Colonic mucosa (tissue), 4 donors: ENCODE measurements around the gene UBXN10. TPM values are rescaled to one million over a fixed set of nuclear protein-coding genes. Genes with fewer than 3 reads are reported as not detected.
A peak's percentile ranks its signal among the peaks of the same experiment; 100 is the strongest.

Experiments
- DNase-seq: peaks from one replicate; pipeline ENCODE4 v3.0.0-alpha.2; 2020
- H3K27ac ChIP-seq: fragments of 200-600 bp; one replicate; pipeline ENCODE4 v1.8.0; 2021
- H3K27me3 ChIP-seq: fragments of 200-600 bp; one replicate; pipeline ENCODE4 v1.8.0; 2021
- H3K36me3 ChIP-seq: fragments of 200-600 bp; one replicate; pipeline ENCODE4 v1.8.0; 2021
- H3K4me1 ChIP-seq: fragments of 200-600 bp; one replicate; pipeline ENCODE4 v1.8.0; 2021; ENCODE audit warnings: mild to moderate bottlenecking
- H3K4me3 ChIP-seq: fragments of 200-600 bp; one replicate; pipeline ENCODE4 v1.8.0; 2021
- H3K9ac ChIP-seq, 2 donors: one replicate each; pipeline ENCODE4 v1.7.0; 2013; ENCODE audit warnings: control low read depth in 2 of 2, low read depth in 2 of 2, low read length in 2 of 2
- H3K9me3 ChIP-seq: fragments of 200-600 bp; one replicate; pipeline ENCODE4 v1.8.0; 2021
- CTCF ChIP-seq: fragments of 200-600 bp; IDR thresholded peaks from one replicate; pipeline ENCODE4 v1.8.0; 2022; ENCODE audit warnings: antibody characterized with exemption, mild to moderate bottlenecking
- intact Hi-C: fragments of 100-400 bp; cut with DNase I; formaldehyde crosslinking; loops from one replicate; pipeline ENCODE4 v1.14.1; 2022
- total RNA-seq, 2 donors: library from RNA; stranded (reverse); fragmentation: NEBNext Ultra II Directional in 1 of 2; extraction: Animal tissue kit (Norgen Biotek cat#: 25700) in 1 of 2; gene quantifications; one replicate each; pipeline ENCODE4 v1.2.1, GENCODE V29; 2021
- donor health status: healthy.
- donor health status: DM: no; HTN: no; CAD: no.
- donor health status: DM: no; HTN: no; CAD: no.

UBXN10 gene
- total RNA-seq, 2 donors from 2014 or later, result 3.3 to 3.5 TPM

GRCh38 chr1:20234788-20235535 is 49.1 kb downstream of the UBXN10 start:
- no peaks in the 10 kb centered on the region for H3K36me3 ChIP-seq
- TF ChIP-seq CTCF, result no peak
- no peak overlapping the region for H3K27ac ChIP-seq
- H3K9me3 ChIP-seq, result no peaks in the 10 kb centered on the region
- no peak overlapping the region for H3K4me3 ChIP-seq
- H3K9ac ChIP-seq, result no peak overlapping the region
- no peak for DNase-seq
- H3K4me1 ChIP-seq, result no peaks in the 10 kb centered on the region
- H3K27me3 ChIP-seq, result no peaks in the 10 kb centered on the region
- intact Hi-C loops, result no loop called here

GRCh38 chr1:20237646-20238045 is 51.8 kb downstream of the UBXN10 start:
- Histone ChIP-seq H3K27me3 (no peaks in the 10 kb centered on the region), H3K9me3 (no peaks in the 10 kb centered on the region), H3K4me1 (no peaks in the 10 kb centered on the region), H3K4me3 (no peak overlapping the region), H3K36me3 (no peaks in the 10 kb centered on the region), H3K27ac (no peak overlapping the region), H3K9ac (no peak overlapping the region)
- no peak for TF ChIP-seq CTCF
- intact Hi-C loops, result no loop called here
- DNase-seq, result no peak

DNA sequence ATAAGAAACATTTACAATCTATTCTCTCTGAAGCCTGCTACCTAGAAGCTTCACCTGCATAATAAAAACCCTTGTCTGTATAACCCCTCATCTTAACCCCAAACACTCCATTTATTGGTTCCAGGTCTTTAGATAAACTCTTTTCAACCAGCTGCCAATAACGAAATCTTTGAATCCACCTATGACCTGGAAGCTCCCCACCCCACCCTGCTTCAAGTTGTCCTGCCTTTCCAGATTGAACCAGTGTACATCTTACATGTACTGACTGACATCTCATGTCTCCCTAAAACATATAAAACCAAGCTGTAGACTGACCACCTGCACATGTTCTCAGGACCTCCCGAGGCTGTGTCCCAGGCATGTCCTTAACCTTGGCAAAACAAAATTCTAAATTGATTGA is 54.1 kb downstream of the UBXN10 start:
- intact Hi-C loops, result no loop called here
- Histone ChIP-seq H3K27ac (no peak overlapping the region), H3K4me3 (no peak overlapping the region), H3K36me3 (no peaks in the 10 kb centered on the region), H3K27me3 (no peaks in the 10 kb centered on the region), H3K9ac (no peak overlapping the region), H3K4me1 (no peaks in the 10 kb centered on the region), H3K9me3 (no peaks in the 10 kb centered on the region)
- no peak for TF ChIP-seq CTCF
- peak; percentile 38 for DNase-seq

DNA sequence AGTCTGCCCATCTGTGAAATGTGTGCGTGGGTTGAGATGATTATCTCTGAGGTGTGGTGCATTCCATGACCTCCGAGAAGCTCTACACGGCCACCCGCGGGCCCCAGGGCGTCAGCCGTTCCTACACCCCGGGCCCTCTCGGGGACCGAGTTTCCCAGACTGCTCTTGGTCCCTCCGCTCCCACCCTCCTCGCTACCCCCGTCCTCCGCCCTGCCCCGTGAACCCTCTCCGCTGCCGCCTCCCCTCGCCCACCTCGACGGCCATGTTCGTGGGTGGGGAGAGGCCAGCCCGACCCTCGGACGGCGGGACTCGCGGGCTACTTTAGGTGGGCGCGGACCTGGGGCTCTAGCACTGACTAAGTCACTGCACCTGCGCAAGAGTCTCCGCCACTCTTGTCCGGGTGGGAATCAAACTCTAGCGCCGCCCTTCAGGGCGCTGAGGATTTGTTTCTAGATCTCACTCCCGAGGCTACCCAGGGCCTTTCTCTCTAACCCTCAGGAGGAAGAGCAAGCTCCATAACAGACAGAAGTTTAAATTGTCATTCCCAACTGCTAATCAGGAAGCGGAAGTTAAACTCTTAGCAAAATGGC is 57.1 kb downstream of the UBXN10 start:
- Histone ChIP-seq H3K9me3 (no peaks in the 10 kb centered on the region), H3K27me3 (no peaks in the 10 kb centered on the region), H3K9ac (no peak overlapping the region), H3K4me3 (no peak overlapping the region), H3K27ac (no peak overlapping the region), H3K36me3 (no peaks in the 10 kb centered on the region), H3K4me1 (no peaks in the 10 kb centered on the region)
- DNase-seq, result no peak
- intact Hi-C loops, result no loop called here
- TF ChIP-seq CTCF, result no peak

Other genes with a start within 250 kb of the UBXN10 start
- 100 to 1,000 TPM; 135 to 864 TPM for gene PLA2G2A, start 206.5 kb upstream of the UBXN10 start, total RNA-seq
- gene PLA2G5, start 115.9 kb upstream of the UBXN10 start, total RNA-seq, result 1 to 10 TPM in 1 of 2 donors, not detected in 1; 1.8 TPM
- gene PLA2G2D, start 66.6 kb upstream of the UBXN10 start, total RNA-seq, result under 1 TPM; 0.21 to 0.25 TPM
- not detected for gene PLA2G2F, start 46.8 kb upstream of the UBXN10 start, total RNA-seq
- under 1 TPM in 1 of 2 donors, not detected in 1; 0.27 TPM for gene PLA2G2C, start 422 bp downstream of the UBXN10 start, total RNA-seq
- gene VWA5B1, start 104.8 kb downstream of the UBXN10 start, total RNA-seq, result under 1 TPM; 0.29 to 0.30 TPM